Activated naive CD8-positive, alpha-beta T cell treated with anti-CD3 and anti-CD28 coated beads for 36 hours (primary cell): Measurements from ENCODE around the gene PGAP3. TPM values are rescaled to one million over a fixed set of nuclear protein-coding genes. Genes with fewer than 3 reads are reported as not detected.
A peak's percentile ranks its signal among the peaks of the same experiment; 100 is the strongest.

Source experiments
- DNase-seq: peaks from one replicate; pipeline ENCODE4 v3.0.0; 2021
- H3K27ac Mint-ChIP-seq: one replicate; pipeline ENCODE4 v1.8.0; 2022; ENCODE audit warnings: mild to moderate bottlenecking, moderate library complexity, mixed read lengths
- H3K27me3 Mint-ChIP-seq: one replicate; pipeline ENCODE4 v1.8.0; 2022; ENCODE audit warnings: mild to moderate bottlenecking, mixed read lengths
- H3K36me3 Mint-ChIP-seq: one replicate; pipeline ENCODE4 v1.8.0; 2021; ENCODE audit warnings: mild to moderate bottlenecking, mixed read lengths
- H3K4me1 Mint-ChIP-seq: one replicate; pipeline ENCODE4 v1.8.0; 2021; ENCODE audit warnings: mixed read lengths
- H3K4me3 Mint-ChIP-seq: one replicate; pipeline ENCODE4 v1.8.0; 2022; ENCODE audit warnings: mild to moderate bottlenecking, moderate library complexity, mixed read lengths
- H3K9me3 Mint-ChIP-seq: one replicate; pipeline ENCODE4 v1.8.0; 2022; ENCODE audit warnings: mixed read lengths
- total RNA-seq, 2 experiments: library from RNA; stranded (reverse); gene quantifications; one replicate each; pipeline ENCODE4 v1.2.3, GENCODE V29; 2021

Gene PGAP3
- total RNA-seq, 2 experiments from 2014 or later = 7.8 to 8.9 TPM

GRCh38 chr17:39635614-39636176 lies 52.2 kb downstream of the PGAP3 start:
- H3K9me3 Mint-ChIP-seq = no peaks in the 10 kb centered on the region
- no peak overlapping the region for H3K4me3 Mint-ChIP-seq
- peaks cover 5% of the 10 kb centered on the region for H3K36me3 Mint-ChIP-seq
- peaks cover 29% of the 10 kb centered on the region for H3K4me1 Mint-ChIP-seq
- DNase-seq = no peak
- H3K27ac Mint-ChIP-seq = no peak overlapping the region
- no peaks in the 10 kb centered on the region for H3K27me3 Mint-ChIP-seq

- Mint-ChIP-seq H3K27me3 (no peaks in the 10 kb centered on the region), H3K4me3 (no peak overlapping the region), H3K36me3 (peaks cover 4% of the 10 kb centered on the region), H3K27ac (no peak overlapping the region), H3K4me1 (peaks cover 20% of the 10 kb centered on the region), H3K9me3 (no peaks in the 10 kb centered on the region)
- no peak for DNase-seq
Observed at GRCh38 chr17:39634384-39634871, 53.4 kb downstream of the PGAP3 start.

- Mint-ChIP-seq H3K4me1 (peaks cover 15% of the 10 kb centered on the region), H3K4me3 (no peak overlapping the region), H3K27me3 (peaks cover 2% of the 10 kb centered on the region), H3K27ac (no peak overlapping the region), H3K36me3 (peaks cover 3% of the 10 kb centered on the region), H3K9me3 (no peaks in the 10 kb centered on the region)
- no peak for DNase-seq
Observed at GRCh38 chr17:39633570-39634183, 54.2 kb downstream of the PGAP3 start.

GRCh38 chr17:39632153-39632941 lies 55.5 kb downstream of the PGAP3 start:
- Mint-ChIP-seq H3K9me3 (no peaks in the 10 kb centered on the region), H3K4me1 (peaks cover 4% of the 10 kb centered on the region), H3K27ac (no peak overlapping the region), H3K4me3 (no peak overlapping the region), H3K27me3 (peaks cover 13% of the 10 kb centered on the region), H3K36me3 (no peaks in the 10 kb centered on the region)
- DNase-seq = no peak

- no peaks in the 10 kb centered on the region for H3K9me3 Mint-ChIP-seq
- H3K4me1 Mint-ChIP-seq = peaks cover 5% of the 10 kb centered on the region
- no peak overlapping the region for H3K27ac Mint-ChIP-seq
- no peaks in the 10 kb centered on the region for H3K36me3 Mint-ChIP-seq
- no peak for DNase-seq
- H3K27me3 Mint-ChIP-seq = peaks cover 19% of the 10 kb centered on the region
- H3K4me3 Mint-ChIP-seq = no peak overlapping the region
Observed at GRCh38 chr17:39631403-39631802, 56.5 kb downstream of the PGAP3 start.

- peaks cover 34% of the 10 kb centered on the region for H3K27me3 Mint-ChIP-seq
- H3K36me3 Mint-ChIP-seq = no peaks in the 10 kb centered on the region
- H3K4me3 Mint-ChIP-seq = no peak overlapping the region
- no peaks in the 10 kb centered on the region for H3K9me3 Mint-ChIP-seq
- no peak overlapping the region for H3K27ac Mint-ChIP-seq
- peaks cover 7% of the 10 kb centered on the region for H3K4me1 Mint-ChIP-seq
- DNase-seq = no peak
Observed at GRCh38 chr17:39629898-39630297, 58.0 kb downstream of the PGAP3 start.

- no peak for DNase-seq
- Mint-ChIP-seq H3K4me1 (peaks cover 7% of the 10 kb centered on the region), H3K4me3 (no peak overlapping the region), H3K27ac (no peak overlapping the region), H3K36me3 (no peaks in the 10 kb centered on the region), H3K9me3 (no peaks in the 10 kb centered on the region), H3K27me3 (peaks cover 38% of the 10 kb centered on the region)
Observed at GRCh38 chr17:39629494-39629880, 58.4 kb downstream of the PGAP3 start.

GRCh38 chr17:39628655-39629493 lies 59.0 kb downstream of the PGAP3 start:
- peaks cover 42% of the 10 kb centered on the region for H3K27me3 Mint-ChIP-seq
- no peak overlapping the region for H3K4me3 Mint-ChIP-seq
- no peaks in the 10 kb centered on the region for H3K36me3 Mint-ChIP-seq
- H3K9me3 Mint-ChIP-seq = no peaks in the 10 kb centered on the region
- no peak for DNase-seq
- H3K4me1 Mint-ChIP-seq = peaks cover 7% of the 10 kb centered on the region
- H3K27ac Mint-ChIP-seq = no peak overlapping the region

- Mint-ChIP-seq H3K36me3 (no peaks in the 10 kb centered on the region), H3K4me3 (no peak overlapping the region), H3K9me3 (no peaks in the 10 kb centered on the region), H3K27ac (no peak overlapping the region), H3K27me3 (peaks cover 42% of the 10 kb centered on the region), H3K4me1 (peaks cover 12% of the 10 kb centered on the region)
- DNase-seq = no peak
Observed at GRCh38 chr17:39627712-39628516, 59.9 kb downstream of the PGAP3 start.

- H3K36me3 Mint-ChIP-seq = no peaks in the 10 kb centered on the region
- peaks cover 42% of the 10 kb centered on the region for H3K27me3 Mint-ChIP-seq
- H3K9me3 Mint-ChIP-seq = no peaks in the 10 kb centered on the region
- peak overlapping the region; percentile 50 for H3K4me3 Mint-ChIP-seq
- H3K27ac Mint-ChIP-seq = no peak overlapping the region
- DNase-seq = no peak
- H3K4me1 Mint-ChIP-seq = peaks cover 14% of the 10 kb centered on the region
Observed at GRCh38 chr17:39627047-39627711, 60.7 kb downstream of the PGAP3 start.

GRCh38 chr17:39626171-39627046 lies 61.4 kb downstream of the PGAP3 start, which contains the start of gene PPP1R1B:
Gene PPP1R1B (plus strand): TSS chr17:39626952. CDS start chr17:39627393, 441 bp downstream.
- H3K4me1 Mint-ChIP-seq = peaks cover 19% of the 10 kb centered on the region
- H3K27ac Mint-ChIP-seq = no peak within 1 kb of the TSS
- H3K9me3 Mint-ChIP-seq = no peaks in the 10 kb centered on the region
- no peak for DNase-seq
- H3K36me3 Mint-ChIP-seq = no peaks in the 10 kb centered on the region
- peaks cover 42% of the 10 kb centered on the region for H3K27me3 Mint-ChIP-seq
- H3K4me3 Mint-ChIP-seq = peak within 1 kb of the TSS; percentile 50

- Mint-ChIP-seq H3K4me1 (peaks cover 19% of the 10 kb centered on the region), H3K27me3 (peaks cover 42% of the 10 kb centered on the region), H3K4me3 (no peak overlapping the region), H3K36me3 (no peaks in the 10 kb centered on the region), H3K9me3 (no peaks in the 10 kb centered on the region), H3K27ac (no peak overlapping the region)
- DNase-seq = no peak
Observed at GRCh38 chr17:39625198-39625785, 62.6 kb downstream of the PGAP3 start.

GRCh38 chr17:39624313-39624712 lies 63.5 kb downstream of the PGAP3 start:
- DNase-seq = no peak
- H3K9me3 Mint-ChIP-seq = no peaks in the 10 kb centered on the region
- H3K27me3 Mint-ChIP-seq = peaks cover 42% of the 10 kb centered on the region
- no peaks in the 10 kb centered on the region for H3K36me3 Mint-ChIP-seq
- no peak overlapping the region for H3K27ac Mint-ChIP-seq
- no peak overlapping the region for H3K4me3 Mint-ChIP-seq
- peaks cover 19% of the 10 kb centered on the region for H3K4me1 Mint-ChIP-seq
